BE2C (cell line): ENCODE data around the gene PTK7.

Experiments used
- DNase-seq: peaks from one replicate; pipeline ENCODE4 v3.0.0-alpha.2; 2020
- H3K27me3 ChIP-seq: fragments of 250-450 bp; sonication (Bioruptor Pico); 2 replicates; pipeline ENCODE4 v1.5.1; 2020; ENCODE audit warnings: mild to moderate bottlenecking
- H3K36me3 ChIP-seq: fragments of 250-450 bp; sonication (Bioruptor Pico); 2 replicates; pipeline ENCODE4 v1.5.1; 2020; ENCODE audit warnings: mild to moderate bottlenecking
- H3K4me1 ChIP-seq: fragments of 250-450 bp; sonication (Bioruptor Pico); 2 replicates; pipeline ENCODE4 v1.5.1; 2020
- H3K4me3 ChIP-seq: 2 replicates; pipeline ENCODE4 v1.5.1; 2011; ENCODE audit warnings: low read depth, low read length
- H3K9me3 ChIP-seq: fragments of 250-450 bp; sonication (Bioruptor Pico); 2 replicates; pipeline ENCODE4 v1.5.1; 2020
- CTCF ChIP-seq: IDR thresholded peaks from 2 replicates; pipeline ENCODE4 v1.5.1; 2012; ENCODE audit warnings: mild to moderate bottlenecking, low read depth, low read length

Gene PTK7

DNA sequence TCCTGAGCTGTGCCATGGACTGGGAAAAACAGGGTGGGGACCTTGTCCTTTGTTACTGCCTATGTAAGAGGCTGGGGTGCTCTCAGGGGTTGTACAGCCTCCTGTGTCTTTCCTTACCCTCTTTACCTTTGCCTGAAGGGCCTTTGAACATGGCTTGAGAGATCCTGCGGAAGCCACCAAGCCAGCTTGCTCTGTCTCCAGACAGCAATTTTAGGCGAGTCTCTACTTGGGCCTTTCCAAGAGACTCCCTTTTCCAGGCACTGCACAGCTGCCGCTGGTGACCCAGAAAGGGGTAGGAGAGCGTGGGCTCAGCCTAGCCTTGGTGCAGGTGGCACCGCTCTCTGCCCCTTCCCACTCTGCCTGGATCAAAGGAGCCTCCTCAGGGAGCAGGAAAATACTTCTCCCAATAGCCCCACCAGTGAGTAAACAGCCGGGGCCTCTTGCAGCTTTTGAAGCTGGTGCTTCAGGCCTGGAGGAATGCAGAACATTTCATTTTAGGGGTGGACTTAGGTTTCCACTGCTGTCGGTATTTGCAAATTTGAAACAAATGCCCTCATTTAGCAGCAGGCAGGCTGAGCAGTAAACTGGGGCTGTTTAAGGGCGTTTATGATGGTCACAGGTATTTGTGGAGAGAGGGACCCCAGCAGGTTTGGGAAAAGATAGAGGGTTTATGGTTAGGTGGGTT lies 13.9 kb downstream of the PTK7 start:
- Histone ChIP-seq H3K4me3 (no peak overlapping the region), H3K27me3 (no peaks in the 10 kb centered on the region), H3K9me3 (no peaks in the 10 kb centered on the region), H3K36me3 (no peaks in the 10 kb centered on the region), H3K4me1 (peaks cover 9% of the 10 kb centered on the region)
- DNase-seq: no peak
- TF ChIP-seq CTCF: no peak

DNA sequence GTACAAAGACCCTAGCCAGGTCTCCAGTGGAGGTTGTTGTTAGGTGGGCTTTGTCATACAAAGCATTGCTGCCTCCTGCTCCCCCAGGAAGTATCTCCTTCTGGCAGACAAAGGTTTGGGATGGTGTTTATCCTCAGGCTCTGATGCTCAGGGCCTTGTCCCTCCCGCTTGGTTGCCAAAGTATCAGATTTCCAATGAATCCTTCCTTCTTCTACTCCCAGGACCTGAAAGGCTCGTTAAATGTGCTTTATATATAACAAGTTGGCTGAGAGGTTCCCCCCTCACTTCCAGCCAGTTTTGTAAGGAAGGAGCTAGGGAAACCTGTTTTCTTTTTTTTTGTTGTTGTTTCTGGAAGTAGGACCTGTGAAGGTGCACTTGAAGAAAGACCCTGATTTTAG lies 14.4 kb downstream of the PTK7 start:
- Histone ChIP-seq H3K36me3 (no peaks in the 10 kb centered on the region), H3K27me3 (no peaks in the 10 kb centered on the region), H3K4me1 (peaks cover 9% of the 10 kb centered on the region), H3K4me3 (no peak overlapping the region), H3K9me3 (no peaks in the 10 kb centered on the region)
- no peak for DNase-seq
- no peak for TF ChIP-seq CTCF

- Histone ChIP-seq H3K9me3 (no peaks in the 10 kb centered on the region), H3K36me3 (no peaks in the 10 kb centered on the region), H3K4me3 (no peak overlapping the region), H3K27me3 (no peaks in the 10 kb centered on the region), H3K4me1 (peaks cover 9% of the 10 kb centered on the region)
- no peak for DNase-seq
- TF ChIP-seq CTCF: no peak
Observed at GRCh38 chr6:43091020-43091419, 14.9 kb downstream of the PTK7 start.

DNA sequence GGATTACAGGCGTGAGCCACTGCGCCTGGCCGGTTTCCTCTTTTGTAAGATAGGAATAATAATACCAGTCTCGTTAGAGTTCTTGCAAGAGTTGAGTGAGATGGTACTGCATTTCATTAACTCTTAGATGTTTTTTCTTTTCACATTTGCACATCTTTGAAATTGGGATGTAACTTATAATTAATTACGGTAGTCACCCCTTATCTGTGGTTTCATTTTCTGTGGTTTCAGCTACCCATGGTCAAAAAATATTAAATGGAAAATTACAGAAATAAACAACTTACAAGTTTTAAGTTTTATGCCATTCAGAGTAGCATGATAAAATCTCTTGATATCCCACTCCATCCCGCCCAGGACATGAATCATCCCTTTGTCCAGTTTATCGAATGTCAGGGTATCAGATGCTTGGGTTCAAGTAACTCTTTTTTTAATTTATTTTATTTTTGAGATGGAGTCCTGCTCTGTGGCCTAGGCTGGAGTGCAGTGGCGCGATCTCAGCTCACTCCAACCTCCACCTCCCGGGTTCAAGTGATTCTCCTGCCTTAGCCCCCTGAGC lies 15.4 kb downstream of the PTK7 start:
- peaks cover 9% of the 10 kb centered on the region for H3K4me1 ChIP-seq
- H3K36me3 ChIP-seq: no peaks in the 10 kb centered on the region
- H3K4me3 ChIP-seq: no peak overlapping the region
- no peak for TF ChIP-seq CTCF
- no peak for DNase-seq
- H3K9me3 ChIP-seq: no peaks in the 10 kb centered on the region
- H3K27me3 ChIP-seq: no peaks in the 10 kb centered on the region

DNA sequence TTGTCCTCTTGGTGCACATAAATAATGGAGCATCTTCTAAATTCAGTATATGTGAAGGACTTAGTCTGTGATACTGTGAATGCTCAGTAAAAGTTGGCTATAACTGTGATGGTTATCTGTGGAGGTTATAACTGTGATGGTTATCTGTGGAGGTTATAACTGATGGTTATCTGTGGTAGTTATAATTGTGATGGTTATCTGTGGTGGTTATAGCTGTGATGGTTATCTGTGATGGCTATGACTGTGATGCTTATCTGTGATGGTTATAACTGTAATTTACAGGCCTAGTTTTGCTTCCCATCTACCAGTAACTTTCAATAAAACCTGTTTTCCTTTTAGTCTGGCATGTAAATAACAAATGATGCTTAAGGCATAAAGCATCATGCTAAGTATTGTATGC lies 16.5 kb downstream of the PTK7 start:
- DNase-seq: no peak
- Histone ChIP-seq H3K4me1 (peaks cover 16% of the 10 kb centered on the region), H3K9me3 (no peaks in the 10 kb centered on the region), H3K36me3 (no peaks in the 10 kb centered on the region), H3K27me3 (no peaks in the 10 kb centered on the region), H3K4me3 (no peak overlapping the region)
- no peak for TF ChIP-seq CTCF

- peaks cover 20% of the 10 kb centered on the region for H3K4me1 ChIP-seq
- H3K4me3 ChIP-seq: no peak overlapping the region
- no peak for DNase-seq
- no peak for TF ChIP-seq CTCF
- no peaks in the 10 kb centered on the region; the same call in 1 of the 2 replicates for H3K9me3 ChIP-seq
- no peaks in the 10 kb centered on the region for H3K36me3 ChIP-seq
- H3K27me3 ChIP-seq: no peaks in the 10 kb centered on the region
Observed at GRCh38 chr6:43093436-43094289, 17.5 kb downstream of the PTK7 start.
